DND-41 (cell line): ENCODE results near the gene IL10.

ENCODE experiments used
- ATAC-seq: fragments of 200-7000 bp; cut with Tn5 transposase; 3 replicates; pipeline ENCODE4 v1.9.1; 2021; ENCODE audit warnings: low read depth; ENCODE audit not compliant: insufficient read depth
- DNase-seq: peaks from one replicate; pipeline ENCODE4 v3.0.0-alpha.2; 2020
- H2AFZ ChIP-seq: 2 replicates; pipeline ENCODE4 v1.6.0; 2012; ENCODE audit warnings: low read depth, low read length
- H3K27ac ChIP-seq: 2 replicates; pipeline ENCODE4 v1.5.1; 2012; ENCODE audit warnings: low read length, inconsistent platforms
- H3K27me3 ChIP-seq: fragments of 200-600 bp; sonication (generic); 2 replicates; pipeline ENCODE4 v1.6.0; 2012; ENCODE audit warnings: low read length, mild to moderate bottlenecking, inconsistent platforms; ENCODE audit not compliant: insufficient read depth, poor library complexity
- H3K36me3 ChIP-seq: 2 replicates; pipeline ENCODE4 v1.5.1; 2012; ENCODE audit warnings: low read length, inconsistent platforms; ENCODE audit not compliant: insufficient read depth
- H3K4me1 ChIP-seq: 2 replicates; pipeline ENCODE4 v1.5.1; 2012; ENCODE audit warnings: mild to moderate bottlenecking, low read length; ENCODE audit not compliant: insufficient read depth
- H3K4me2 ChIP-seq: 2 replicates; pipeline ENCODE4 v1.6.0; 2012; ENCODE audit warnings: mild to moderate bottlenecking, moderate library complexity, low read length, inconsistent platforms; ENCODE audit not compliant: insufficient read depth
- H3K4me3 ChIP-seq, 2 experiments: fragments of 200-600 bp in 1 of 2; shearing (Covaris generic) in 1 of 2; 2 replicates each; pipeline ENCODE4 v1.5.1; 2012 to 2016; ENCODE audit warnings: inconsistent platforms in 2 of 2, low read length in 2 of 2, mild to moderate bottlenecking in 2 of 2, low read depth in 1 of 2, moderate library complexity in 1 of 2
- H3K79me2 ChIP-seq: 2 replicates; pipeline ENCODE4 v1.6.0; 2012; ENCODE audit warnings: low read length, inconsistent platforms; ENCODE audit not compliant: insufficient read depth
- H3K9ac ChIP-seq: 2 replicates; pipeline ENCODE4 v1.6.0; 2012; ENCODE audit warnings: low read depth, mild to moderate bottlenecking, inconsistent platforms, low read length, moderate library complexity
- H3K9me3 ChIP-seq: 2 replicates; pipeline ENCODE4 v1.5.1; 2012; ENCODE audit warnings: low read length, moderate library complexity, mild to moderate bottlenecking, inconsistent platforms; ENCODE audit not compliant: insufficient read depth, severe bottlenecking
- H4K20me1 ChIP-seq: 2 replicates; pipeline ENCODE4 v1.6.0; 2012; ENCODE audit warnings: low read length; ENCODE audit not compliant: insufficient read depth
- EZH2 ChIP-seq: IDR thresholded peaks from 3 replicates; pipeline ENCODE4 v1.6.1; 2012; ENCODE audit warnings: borderline replicate concordance, low read depth, mild to moderate bottlenecking, moderate library complexity, low read length, inconsistent platforms; ENCODE audit not compliant: severe bottlenecking
- TF ChIP-seq, protein P1 (sequence below): IDR thresholded peaks from 2 replicates; pipeline ENCODE4 v1.5.1; 2012; ENCODE audit warnings: borderline replicate concordance, low read length, moderate library complexity, mild to moderate bottlenecking; ENCODE audit not compliant: poor library complexity, severe bottlenecking; ENCODE audit errors: extremely low read depth

IL10 gene

DNA sequence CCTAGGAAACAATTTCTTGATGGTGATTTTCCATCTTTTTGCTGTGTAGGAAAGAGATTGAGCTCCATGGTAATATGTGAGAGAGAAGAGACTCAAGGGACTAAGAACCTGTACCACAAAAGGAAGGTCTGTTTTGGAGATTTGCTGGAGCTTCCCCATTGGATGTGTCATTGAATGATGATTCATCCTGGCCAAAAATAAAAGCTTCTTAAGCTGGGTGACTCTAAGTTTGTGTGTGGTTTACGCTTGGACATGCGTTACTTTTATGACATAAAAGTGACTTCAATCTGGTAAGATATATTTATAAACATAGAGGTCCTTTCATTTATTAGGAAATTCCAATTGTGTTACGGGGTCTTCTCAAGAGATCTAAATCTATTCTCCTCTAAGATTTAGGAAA is 19.2 kb downstream of the IL10 start:
- H3K4me1 ChIP-seq: peaks cover 25% of the 10 kb centered on the region
- no peaks in the 10 kb centered on the region for H3K9me3 ChIP-seq
- no peak overlapping the region for H3K4me3 ChIP-seq
- no peak overlapping the region for H3K4me2 ChIP-seq
- no peaks in the 10 kb centered on the region for H3K27me3 ChIP-seq
- H3K9ac ChIP-seq: no peak overlapping the region
- no peak overlapping the region for H2AFZ ChIP-seq
- H3K79me2 ChIP-seq: no peaks in the 10 kb centered on the region
- no peak overlapping the region for H3K27ac ChIP-seq
- no peaks in the 10 kb centered on the region for H4K20me1 ChIP-seq
- no peak for DNase-seq
- TF ChIP-seq EZH2: no peak
- TF ChIP-seq, protein P1, sequence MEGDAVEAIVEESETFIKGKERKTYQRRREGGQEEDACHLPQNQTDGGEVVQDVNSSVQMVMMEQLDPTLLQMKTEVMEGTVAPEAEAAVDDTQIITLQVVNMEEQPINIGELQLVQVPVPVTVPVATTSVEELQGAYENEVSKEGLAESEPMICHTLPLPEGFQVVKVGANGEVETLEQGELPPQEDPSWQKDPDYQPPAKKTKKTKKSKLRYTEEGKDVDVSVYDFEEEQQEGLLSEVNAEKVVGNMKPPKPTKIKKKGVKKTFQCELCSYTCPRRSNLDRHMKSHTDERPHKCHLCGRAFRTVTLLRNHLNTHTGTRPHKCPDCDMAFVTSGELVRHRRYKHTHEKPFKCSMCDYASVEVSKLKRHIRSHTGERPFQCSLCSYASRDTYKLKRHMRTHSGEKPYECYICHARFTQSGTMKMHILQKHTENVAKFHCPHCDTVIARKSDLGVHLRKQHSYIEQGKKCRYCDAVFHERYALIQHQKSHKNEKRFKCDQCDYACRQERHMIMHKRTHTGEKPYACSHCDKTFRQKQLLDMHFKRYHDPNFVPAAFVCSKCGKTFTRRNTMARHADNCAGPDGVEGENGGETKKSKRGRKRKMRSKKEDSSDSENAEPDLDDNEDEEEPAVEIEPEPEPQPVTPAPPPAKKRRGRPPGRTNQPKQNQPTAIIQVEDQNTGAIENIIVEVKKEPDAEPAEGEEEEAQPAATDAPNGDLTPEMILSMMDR: no peak
- ATAC-seq: no peak
- H3K36me3 ChIP-seq: no peaks in the 10 kb centered on the region

DNA sequence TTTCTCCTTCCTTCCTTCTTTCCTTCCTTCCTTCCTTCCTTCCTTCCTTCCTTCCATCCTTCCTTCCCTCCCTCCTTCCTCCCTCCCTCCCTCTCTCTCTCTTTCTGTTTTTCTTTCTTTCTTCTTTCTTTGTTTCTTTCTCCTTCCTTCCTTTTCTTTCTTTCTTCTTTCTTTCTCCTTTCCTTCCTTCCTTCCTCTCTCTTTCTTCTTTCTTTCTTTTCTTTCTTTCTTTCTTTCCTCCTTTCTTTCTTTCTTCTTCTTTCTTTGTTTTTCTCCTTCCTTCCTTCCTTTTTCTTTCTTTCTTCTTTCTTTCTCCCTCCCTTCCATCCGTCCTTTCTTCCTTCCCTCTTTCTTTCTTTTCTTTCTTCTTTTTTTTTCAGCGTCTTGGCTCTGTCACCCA is 19.8 kb downstream of the IL10 start:
- H3K4me2 ChIP-seq: no peak overlapping the region
- no peaks in the 10 kb centered on the region for H3K27me3 ChIP-seq
- H3K79me2 ChIP-seq: no peaks in the 10 kb centered on the region
- no peaks in the 10 kb centered on the region for H4K20me1 ChIP-seq
- H3K4me3 ChIP-seq: no peak overlapping the region
- no peaks in the 10 kb centered on the region for H3K36me3 ChIP-seq
- ATAC-seq (no peak), DNase-seq (no peak)
- peaks cover 18% of the 10 kb centered on the region for H3K4me1 ChIP-seq
- H3K9ac ChIP-seq: no peak overlapping the region
- no peak overlapping the region for H2AFZ ChIP-seq
- TF ChIP-seq, protein P1: no peak
- TF ChIP-seq EZH2: no peak
- no peak overlapping the region for H3K27ac ChIP-seq
- no peaks in the 10 kb centered on the region for H3K9me3 ChIP-seq

DNA sequence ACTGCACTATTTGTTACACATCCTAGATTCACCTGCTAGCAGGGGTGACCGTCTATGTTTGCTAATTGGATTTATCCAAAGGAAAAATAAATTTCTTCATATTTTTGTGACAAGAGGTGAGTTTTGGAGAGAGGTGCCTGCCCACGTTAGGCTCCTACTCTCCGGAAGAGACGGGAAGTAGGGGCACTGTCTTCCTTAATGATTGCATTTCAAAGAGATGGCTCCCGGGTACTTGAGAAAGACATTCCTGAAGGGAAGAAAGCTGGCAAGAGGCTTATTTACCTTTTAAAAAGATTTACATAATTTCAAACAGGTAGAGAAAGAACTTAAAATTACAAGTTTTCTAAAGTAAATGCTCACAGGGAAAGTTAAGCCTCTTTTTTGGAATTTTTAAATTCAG is 20.4 kb downstream of the IL10 start:
- Histone ChIP-seq H3K79me2 (no peaks in the 10 kb centered on the region), H3K4me3 (no peak overlapping the region), H3K4me2 (no peak overlapping the region), H3K27me3 (no peaks in the 10 kb centered on the region), H3K36me3 (no peaks in the 10 kb centered on the region), H3K9ac (no peak overlapping the region), H3K27ac (no peak overlapping the region), H3K9me3 (no peaks in the 10 kb centered on the region), H4K20me1 (no peaks in the 10 kb centered on the region), H3K4me1 (peaks cover 12% of the 10 kb centered on the region), H2AFZ (no peak overlapping the region)
- TF ChIP-seq EZH2: no peak
- TF ChIP-seq, protein P1: no peak
- no peak for ATAC-seq
- DNase-seq: no peak
